Stimulated activated CD4-positive, alpha-beta T cell treated with anti-CD3 and anti-CD28 coated beads, Interleukin-12 subunit alpha, Interleukin-12 subunit beta, amount 100 ng/mL, for 4 hours (primary cell): ENCODE data around the gene TRPM2.

ENCODE experiments used
- DNase-seq: peaks from one replicate; pipeline ENCODE4 v3.0.0-alpha.2; 2020

Gene TRPM2

DNA sequence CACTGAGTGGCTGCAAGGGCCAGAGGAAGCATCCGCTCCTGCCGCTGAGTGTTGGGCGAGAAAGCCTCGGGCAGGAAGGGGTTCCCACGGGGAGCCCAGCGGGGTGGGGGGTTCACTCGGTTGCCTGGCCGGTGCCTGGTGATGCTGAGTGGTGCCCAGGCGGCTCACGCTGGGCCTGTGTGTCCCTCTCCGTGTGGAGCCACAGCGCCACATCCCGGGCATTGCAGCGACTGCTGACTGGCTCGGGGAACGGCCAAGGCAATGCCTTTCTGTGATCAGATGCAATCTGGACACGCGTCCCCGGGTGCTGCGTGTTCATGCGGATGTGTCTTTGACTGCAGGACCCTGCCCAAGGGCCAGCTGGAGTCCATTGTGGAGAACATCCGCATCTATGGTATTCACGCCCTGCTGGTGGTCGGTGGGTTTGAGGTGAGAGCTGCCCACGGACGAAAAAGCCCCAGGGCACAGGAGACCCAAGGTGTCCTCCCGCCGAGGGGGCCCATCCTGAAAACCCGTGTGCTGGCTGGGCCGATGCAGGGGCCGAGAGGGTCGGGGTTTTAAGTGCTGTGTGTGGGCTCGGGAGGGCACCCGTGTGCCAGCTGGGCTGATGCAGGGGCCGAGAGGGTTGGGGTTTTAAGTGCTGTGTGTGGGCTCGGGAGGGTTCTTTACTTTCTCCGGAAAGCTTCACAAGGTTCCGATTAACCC, 30.6 kb upstream of the TRPM2 start:
- DNase-seq = no peak

DNA sequence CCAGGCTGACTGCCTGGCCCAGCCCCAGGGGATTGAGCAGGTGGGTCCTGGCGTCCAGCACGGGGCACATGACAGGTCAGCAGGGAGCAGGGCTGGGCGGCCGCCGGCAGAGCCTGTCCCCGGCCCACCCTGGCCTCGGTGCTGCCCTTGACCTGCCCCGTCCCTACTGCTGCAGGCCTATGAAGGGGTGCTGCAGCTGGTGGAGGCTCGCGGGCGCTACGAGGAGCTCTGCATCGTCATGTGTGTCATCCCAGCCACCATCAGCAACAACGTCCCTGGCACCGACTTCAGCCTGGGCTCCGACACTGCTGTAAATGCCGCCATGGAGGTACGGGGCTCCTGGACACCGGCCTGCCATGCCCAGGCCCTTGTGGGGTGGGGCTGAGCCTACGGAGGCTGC, 29.8 kb upstream of the TRPM2 start:
- DNase-seq = no peak

DNA sequence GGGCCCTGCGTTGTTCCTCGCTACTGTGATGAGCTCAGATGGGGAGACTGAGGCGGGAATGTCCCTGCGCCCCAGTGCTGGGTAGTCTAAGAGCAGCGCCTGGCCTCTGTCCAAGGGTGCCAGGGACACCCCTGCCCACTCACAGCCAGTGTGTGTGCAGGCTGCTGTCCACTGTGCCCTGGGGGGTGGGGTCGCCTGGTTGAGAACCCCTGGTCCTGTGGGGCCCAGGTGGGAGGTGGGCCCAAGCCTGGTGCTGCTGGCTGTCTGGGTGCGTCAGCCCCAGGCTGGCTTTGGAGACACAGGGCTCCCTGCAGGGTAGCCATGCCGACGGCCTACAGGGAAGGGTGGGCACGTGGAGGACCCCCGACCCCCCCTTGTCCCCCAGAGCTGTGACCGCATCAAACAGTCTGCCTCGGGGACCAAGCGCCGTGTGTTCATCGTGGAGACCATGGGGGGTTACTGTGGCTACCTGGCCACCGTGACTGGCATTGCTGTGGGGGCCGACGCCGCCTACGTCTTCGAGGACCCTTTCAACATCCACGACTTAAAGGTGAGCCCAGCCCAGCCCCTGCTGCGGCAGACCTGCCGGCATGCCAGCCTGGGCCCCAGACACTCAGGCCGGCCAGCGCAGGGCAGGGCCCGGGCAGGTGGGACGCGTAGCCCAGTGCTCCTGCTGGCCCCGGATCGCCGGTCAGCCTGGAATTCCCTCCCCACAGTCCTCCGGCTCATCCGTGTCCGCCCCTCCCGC, 29.1 kb upstream of the TRPM2 start:
- DNase-seq = no peak

DNA sequence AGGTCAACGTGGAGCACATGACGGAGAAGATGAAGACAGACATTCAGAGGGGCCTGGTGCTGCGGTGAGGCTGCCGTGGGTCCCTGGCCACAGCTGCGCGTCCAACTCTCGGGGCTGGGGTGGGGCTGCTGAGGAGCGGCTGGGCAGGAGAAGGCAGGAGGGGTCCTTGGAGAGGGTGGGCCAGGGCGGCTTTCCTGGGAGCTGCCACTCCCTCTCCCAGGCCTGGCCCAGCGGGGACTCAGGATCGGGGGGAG, 28.6 kb upstream of the TRPM2 start:
- no peak for DNase-seq

DNA sequence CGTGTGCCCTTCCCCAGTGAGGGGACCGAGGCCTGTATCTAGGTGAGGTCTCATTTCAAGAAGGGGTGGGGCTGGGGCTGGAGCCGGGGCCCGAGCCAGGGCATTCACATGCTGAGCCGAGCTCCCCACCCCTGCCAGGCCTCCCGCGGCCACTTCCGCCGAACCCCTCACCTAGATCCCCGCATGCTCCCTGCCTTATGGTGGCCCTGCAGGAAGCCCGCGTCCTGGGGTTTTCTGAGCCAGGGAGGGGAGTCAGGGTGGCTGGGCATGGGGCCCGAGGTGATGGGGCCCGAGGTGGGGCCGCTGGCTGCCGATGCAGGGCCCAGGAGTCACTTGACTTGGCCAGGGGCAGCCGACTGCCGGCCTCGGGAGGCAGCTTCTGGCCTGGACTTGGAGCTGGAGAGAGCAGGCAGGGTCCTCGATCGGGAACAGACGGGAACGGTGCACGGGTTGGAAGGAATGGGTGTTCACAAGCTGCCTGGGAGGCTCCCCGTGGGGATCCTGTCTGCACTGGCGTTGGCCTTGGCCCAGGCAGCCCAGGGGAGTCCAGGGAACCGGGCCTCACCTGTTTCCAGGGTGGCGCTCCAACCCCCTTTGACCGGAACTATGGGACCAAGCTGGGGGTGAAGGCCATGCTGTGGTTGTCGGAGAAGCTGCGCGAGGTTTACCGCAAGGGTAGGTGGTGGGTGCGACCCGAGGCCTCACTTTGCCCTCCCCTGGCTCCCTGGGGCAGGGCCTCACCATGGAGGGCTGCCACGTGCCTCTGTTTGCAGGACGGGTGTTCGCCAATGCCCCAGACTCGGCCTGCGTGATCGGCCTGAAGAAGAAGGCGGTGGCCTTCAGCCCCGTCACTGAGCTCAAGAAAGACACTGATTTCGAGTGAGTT, 27.8 kb upstream of the TRPM2 start:
- no peak for DNase-seq

DNA sequence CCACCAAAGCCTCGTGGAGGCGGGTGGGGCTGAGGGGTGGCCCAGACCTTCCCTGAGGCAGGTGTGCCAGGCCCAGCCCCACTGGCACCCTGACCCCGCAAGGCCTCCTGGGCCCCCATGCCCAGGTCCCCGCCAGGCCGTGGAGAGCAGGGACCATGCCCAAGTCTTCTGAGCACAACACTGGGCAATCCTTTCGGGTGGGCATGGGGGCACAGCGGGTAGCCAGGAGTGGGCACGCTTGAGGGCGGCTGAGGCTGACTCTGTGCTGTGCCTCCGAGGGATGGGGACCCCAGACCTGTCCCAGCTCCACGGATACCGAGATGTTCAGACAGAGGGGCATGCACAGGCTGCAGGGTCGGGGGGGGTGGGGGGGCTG, 27.2 kb upstream of the TRPM2 start:
- DNase-seq = no peak

DNA sequence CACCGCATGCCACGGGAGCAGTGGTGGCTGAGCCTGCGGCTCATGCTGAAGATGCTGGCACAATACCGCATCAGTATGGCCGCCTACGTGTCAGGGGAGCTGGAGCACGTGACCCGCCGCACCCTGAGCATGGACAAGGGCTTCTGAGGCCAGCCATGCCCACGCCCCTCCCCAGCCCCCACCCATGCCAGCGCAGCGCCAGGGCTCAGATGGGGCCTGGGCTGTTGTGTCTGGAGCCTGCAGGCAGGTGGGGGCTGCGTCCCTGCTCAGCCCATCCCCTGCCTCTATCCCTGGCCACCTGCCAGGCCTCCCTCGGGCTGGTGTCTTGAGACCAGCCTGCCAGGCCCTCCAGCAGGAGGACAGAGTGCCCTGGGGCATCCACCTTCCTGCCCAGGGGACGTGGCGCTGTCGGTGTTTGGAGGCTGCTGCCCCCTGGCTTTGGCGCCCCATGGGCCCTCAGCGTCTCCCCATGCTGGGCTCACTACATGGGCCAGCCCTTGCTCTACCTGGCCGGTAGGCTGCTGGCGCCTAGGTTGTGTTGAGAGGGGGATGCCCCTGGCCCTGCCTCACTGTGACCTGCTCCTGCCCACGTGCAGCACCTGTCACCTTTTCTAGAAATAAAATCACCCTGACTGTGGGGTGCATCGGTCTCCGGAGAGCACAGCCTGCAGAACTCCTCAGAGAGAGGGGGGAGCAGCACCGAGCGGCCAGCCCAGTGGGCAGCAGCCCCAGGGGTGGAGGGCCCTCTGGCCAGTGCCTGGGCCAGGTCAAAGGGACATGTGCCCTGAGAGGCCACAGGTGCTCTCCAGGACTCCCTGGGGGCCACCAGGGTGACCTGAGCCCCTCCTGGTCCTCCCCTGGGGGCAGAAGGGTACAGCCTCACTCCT, 26.5 kb upstream of the TRPM2 start:
- DNase-seq = no peak

DNA sequence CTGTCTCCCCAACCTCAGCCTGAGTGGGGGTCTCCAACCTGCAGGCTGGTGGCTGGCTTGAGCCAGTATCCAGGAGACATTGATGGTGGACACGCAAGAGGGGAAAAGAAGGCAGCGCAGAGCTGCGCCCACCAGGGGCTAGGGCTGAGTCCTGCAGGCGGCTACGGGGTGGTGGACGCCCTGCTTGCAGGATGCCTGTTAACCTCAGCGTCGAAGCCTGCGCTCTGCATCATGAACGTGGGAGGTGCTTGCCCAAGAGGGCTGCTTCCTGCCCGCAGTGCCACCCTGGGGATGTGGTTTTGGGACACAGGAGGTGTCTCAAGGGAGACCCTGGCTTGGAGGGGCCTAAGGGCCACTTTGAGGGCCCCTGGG, 25.8 kb upstream of the TRPM2 start:
- no peak for DNase-seq

DNA sequence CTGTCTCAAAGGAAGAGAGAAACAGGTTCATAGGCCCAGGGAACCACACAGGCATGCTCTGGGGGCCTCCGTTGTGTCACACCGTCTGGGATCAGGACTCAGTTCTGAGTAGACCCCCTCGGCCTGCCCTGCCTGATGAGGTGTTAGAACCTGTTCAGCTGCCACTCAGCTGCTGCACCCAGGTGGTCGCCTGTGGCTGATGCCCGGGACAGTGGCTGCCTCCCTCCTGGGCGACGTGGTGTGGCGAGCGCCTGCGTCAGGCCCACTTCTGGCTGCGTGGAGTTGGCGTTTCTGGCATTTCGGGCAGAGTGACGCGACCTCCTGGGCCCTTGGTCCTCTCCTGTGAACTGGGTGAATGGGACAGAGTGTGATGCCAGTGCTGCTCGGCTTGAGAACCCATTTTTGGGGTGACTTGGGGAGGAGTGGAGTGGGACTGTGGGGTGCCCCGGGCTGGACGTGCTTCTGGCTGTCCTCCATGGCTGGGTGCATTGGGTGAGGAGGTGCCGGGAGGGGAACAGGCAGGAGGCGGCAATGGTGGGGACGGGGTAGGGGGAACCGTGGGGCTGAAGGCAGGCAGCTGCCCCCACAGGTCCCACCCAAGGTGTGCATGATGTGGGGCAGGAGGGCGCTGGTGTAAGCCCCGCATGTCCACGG, 25.1 kb upstream of the TRPM2 start:
- no peak for DNase-seq

DNA sequence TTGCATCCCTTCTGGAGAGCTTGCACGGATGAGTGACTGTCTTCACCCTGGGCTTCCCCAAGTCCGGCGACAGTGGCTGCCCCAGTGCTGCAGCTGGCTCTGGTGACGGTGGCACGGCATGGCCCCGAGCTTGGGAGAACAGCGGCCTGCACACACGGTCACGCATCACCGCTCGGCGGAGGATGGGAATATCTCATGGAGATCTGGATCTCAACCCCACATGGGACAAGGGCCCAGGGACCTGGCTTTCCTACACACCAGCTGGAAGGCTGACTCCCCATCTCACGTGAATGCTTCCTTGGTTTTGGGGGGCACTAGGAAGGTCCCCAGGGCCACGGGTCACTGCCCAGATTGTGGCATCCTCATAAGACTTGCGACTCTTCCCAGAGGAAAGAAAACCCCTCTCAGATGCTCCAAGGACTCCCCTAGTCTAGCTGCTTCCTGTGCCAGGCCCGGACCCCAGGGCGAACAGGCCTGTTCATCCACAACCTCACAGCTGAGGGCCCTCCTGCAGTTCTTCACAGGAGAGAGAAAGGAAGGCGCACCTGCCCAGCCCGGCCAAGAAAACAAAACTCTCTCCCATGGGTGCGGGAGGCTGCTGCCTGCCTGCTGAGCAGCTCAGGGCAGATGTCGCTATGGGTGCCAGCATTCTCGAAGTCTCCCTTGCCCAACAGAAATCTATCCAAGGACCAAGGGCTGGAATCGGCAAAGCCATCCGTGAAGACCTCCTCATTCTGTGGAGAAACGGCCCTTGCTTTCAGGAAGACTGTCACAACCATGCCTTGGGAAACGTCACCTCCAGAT, 24.1 kb upstream of the TRPM2 start:
- no peak for DNase-seq

DNA sequence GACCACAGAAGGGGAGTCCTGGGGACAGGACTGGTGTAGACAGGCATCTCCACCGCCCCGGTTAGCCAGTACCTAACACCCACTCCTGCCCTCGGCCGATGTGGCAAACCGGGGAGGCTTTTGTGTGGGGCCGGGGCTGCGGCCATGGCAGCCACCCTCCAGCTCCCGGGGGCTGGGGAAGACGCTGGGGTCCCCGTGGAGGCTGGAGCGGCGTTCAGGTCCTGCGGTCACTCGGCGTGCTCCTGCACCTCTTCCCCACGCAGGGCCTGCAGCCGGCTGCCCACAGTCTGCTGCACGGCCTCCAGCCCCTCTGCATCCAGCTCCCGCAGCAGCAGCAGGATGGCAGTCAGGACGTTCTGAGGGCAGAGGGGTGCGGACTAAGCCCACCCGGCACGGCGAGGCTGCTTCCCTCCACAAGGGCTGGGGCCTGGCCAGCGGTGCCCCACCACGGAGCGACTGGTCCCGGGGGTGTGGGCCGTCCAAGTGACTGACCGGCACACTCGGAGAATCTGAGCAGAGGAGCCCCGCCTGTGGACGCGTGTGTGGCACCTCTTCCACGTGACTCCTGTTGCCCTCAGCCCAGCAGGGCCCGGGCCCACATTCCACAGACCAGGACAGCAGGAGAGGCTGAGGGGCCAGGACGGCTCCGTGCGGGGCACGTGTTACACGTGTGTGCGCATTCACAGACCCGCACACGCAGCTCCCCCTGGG, 23.3 kb upstream of the TRPM2 start:
- DNase-seq = no peak

DNA sequence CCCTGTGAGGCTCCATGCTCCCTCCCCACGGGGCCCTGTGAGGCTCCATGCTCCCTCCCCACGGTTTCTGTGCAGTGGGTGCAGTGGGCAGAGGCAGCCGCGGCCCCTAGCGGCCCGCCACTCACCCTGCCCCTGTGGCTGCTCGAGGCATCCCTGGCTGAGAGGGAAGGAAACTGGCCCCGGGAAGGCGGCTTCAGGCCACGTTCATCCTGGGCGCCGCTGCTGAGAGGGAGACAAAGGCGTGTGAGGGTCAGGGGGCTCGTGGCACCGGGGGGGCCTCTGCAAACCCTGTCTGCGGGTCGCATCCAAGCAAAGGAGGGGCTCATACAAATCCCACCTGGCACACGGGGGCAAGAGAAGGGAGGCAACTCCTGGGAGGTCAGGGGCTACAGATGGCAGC, 22.7 kb upstream of the TRPM2 start:
- no peak for DNase-seq

DNA sequence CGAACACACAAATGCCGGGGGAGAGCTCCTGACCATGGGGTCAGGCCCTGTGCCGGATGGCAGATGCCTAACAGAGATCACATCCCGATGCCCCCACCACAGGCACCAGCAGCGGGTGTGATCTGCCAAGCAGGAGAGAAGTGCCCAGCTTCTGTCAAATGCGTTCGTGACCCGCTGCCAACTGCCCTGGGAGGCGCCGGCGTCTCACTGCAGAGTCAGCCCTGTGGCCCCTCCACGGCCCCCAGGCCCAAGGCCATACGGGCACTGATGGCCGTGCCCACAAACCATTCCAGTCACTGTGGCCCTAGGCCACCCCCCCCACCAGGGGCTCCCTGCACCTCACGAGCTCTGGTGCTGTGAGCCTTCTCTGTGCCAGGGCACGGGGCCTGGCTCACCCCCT, 22.2 kb upstream of the TRPM2 start:
- DNase-seq = no peak

DNA sequence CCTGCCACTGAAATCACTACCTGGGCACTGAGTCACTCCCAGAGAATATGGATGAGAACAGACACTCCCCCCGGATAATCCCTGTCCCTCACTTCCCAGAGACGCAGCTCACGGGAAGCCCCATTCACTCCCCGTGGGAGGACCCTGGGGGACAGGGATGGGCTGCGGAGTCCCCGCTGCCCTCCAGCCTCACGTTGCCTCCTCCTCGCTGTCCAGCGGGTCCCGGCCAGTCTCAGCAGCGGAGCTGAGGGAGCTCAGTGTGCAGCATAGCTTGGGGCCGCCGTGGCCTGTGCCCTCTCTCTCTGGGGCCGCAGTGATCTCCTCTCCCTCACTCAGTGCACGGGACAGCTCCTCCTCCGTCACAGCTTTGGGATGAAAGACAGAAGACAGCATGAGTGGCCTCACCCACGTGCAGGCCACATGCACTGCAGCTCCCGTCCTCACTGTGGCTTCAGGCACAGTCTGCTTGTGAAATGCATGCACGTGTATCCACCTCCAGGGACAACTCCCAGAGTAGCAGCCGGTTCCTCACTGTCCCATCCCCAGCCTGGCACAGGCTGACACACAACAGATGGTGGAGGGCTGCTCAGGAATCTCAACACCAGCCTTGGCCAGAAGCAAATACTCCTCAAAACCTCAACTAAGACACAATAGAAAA, 21.6 kb upstream of the TRPM2 start:
- DNase-seq = no peak

DNA sequence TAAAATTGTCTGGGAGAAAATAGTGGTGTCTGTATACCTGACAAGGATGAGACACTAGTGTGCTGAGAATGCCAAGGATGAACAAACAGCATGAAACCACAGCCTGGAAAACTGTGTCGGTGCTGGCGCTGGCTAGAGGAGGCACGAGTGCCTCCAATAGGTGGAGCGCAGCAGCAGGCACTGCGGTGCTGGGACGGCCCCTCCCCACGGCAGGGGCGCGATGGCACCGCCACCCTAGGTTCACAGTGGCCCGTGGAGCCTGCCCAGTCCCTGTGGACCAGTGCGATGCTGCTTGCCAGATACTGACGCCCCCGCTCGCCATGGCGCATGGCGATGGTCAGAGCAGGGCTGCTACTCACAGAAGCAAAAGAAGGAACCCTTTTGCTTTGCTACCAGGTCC, 21.0 kb upstream of the TRPM2 start:
- no peak for DNase-seq

DNA sequence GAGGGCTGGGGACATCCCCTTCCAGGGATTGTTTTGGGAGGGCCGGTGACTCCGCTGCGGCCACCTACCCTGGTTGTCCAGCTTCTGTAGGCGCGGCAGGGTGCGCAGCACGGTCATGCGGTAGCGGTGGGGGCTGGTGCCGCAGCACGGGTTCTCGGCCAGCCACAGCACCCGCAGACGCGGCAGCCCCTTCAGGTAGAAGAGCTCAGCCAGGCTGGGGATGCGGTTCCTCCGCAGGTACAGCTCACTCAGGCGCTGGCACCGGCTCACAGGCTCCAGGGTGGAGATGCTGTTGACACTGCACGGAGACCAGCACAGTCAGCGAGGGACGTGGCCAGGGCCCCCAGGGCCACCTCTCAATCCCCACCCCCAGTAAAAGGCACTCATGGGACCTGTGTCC, 20.5 kb upstream of the TRPM2 start:
- DNase-seq = no peak

DNA sequence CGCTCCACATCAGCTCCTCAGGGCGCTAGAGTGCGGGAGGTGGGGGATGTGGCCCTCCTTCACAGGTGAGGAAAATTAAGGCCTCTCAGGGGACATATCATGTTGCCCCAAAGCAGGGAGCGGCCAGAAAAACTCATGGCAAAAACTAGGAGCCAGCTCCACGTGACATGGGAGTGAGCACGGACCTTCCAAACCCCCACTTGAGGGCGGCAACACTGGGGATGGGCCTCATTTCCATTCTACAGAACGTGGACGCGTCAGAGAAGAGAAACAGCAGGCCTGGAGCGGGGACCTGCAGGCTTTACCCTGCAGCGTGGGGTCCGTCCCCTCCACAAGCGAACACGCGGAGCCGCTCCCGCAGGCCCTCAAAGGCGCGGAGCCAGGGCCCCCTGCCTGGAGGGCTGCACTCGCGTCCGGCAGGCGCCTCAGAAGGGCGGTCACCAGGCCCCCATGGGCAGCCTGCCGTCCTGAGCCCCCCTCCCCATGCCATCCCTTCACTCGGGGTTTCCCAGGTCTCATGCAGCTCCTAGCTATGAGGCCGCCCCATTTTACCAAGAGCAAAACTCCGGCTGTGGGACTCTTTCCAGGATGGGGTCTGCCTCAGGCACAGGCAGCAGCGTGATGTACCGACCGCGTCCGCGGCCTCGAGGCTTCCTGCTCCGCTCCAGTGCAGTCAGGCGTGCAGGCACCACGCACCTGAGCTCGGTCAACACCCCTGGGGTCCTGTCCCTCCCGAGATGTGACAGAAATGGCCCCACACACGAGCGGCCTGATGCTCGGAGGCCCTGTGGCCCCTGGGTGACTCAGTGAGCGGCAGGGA, 19.7 kb upstream of the TRPM2 start:
- DNase-seq = no peak

DNA sequence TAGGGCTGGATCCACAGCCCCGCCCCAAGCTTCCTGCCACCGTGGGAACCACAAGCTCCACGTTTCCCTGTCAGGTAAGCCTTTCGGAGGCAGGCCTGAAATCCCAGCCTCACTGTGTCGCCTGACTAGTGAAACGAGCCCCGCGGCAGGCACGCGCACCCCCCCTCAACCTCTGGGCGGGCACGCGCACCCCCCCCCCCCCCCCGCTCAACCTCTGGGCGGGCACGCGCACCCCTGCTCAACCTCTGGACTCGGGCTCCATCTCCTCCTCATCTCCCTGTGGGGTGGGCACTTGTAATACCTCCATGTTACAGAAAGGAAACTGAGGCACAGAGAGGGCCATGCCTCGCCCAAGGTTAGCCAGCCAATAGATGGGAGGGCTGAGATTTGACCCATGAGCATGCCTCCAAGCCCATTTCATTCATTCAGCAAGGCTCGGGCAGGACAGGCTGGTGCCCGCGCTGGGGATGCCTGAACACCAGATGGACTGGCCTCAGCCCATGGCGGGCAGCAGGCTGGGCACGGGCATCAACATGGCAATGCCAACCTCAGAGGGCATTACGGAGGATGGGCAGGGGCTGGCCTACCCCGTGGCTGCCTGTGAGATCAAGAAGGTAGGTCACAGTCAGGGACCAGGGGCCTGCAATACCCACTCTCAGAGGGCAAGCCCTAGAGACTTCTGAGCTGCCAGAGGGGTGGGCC, 18.9 kb upstream of the TRPM2 start:
- DNase-seq = no peak
